Left lung (tissue), 10 donors: ENCODE results near the gene PHACTR1. TPM values are rescaled to one million over a fixed set of nuclear protein-coding genes. Genes with fewer than 3 reads are reported as not detected.
"Not testable (repeated sequence)": the region's sequence is repeated elsewhere in the genome, so short reads cannot be mapped to it uniquely, and the experiment has no call there.

Experiments used
- ATAC-seq: fragments of 200-7000 bp; cut with Tn5 transposase; one replicate; pipeline ENCODE4 v1.9.1; 2020; ENCODE audit warnings: moderate library complexity
- DNase-seq, 4 donors: peaks; one replicate each; pipeline ENCODE4 v3.0.0-alpha.2; 2013 to 2020
- H3K27ac ChIP-seq, 2 donors: fragments of 200-600 bp; sonication (generic) in 1 of 2; one replicate each; pipeline versions ENCODE4 v1.5.0 to v1.8.0; 2020 to 2021
- H3K27me3 ChIP-seq, 2 donors: fragments of 200-600 bp; sonication (generic) in 1 of 2; one replicate each; pipeline versions ENCODE4 v1.5.0 to v1.8.0; 2020 to 2021
- H3K36me3 ChIP-seq, 2 donors: fragments of 200-600 bp; sonication (generic) in 1 of 2; one replicate each; pipeline versions ENCODE4 v1.5.0 to v1.8.0; 2020 to 2021
- H3K4me1 ChIP-seq, 2 donors: fragments of 200-600 bp; one replicate each; pipeline ENCODE4 v1.8.0; 2021
- H3K4me3 ChIP-seq, 2 donors: fragments of 200-600 bp; sonication (generic) in 1 of 2; one replicate each; pipeline versions ENCODE4 v1.5.0 to v1.8.0; 2020 to 2021; ENCODE audit warnings: mild to moderate bottlenecking in 1 of 2
- H3K9me3 ChIP-seq, 2 donors: fragments of 200-600 bp; sonication (generic) in 1 of 2; one replicate each; pipeline versions ENCODE4 v1.5.0 to v1.8.0; 2020 to 2021
- CTCF ChIP-seq, 2 donors: fragments of 200-600 bp; sonication (generic) in 1 of 2; IDR thresholded peaks; one replicate each; pipeline versions ENCODE4 v1.5.0 to v1.8.0; 2021; ENCODE audit warnings: antibody characterized with exemption in 2 of 2
- intact Hi-C, 2 donors: fragments of 100-400 bp; cut with DNase I; formaldehyde crosslinking; loops; one replicate each; pipeline versions ENCODE4 v1.11.2 to v1.14.2; 2022
- polyA plus RNA-seq, 6 donors: library from polyadenylated mRNA; unstranded; fragments of 120-200 nt; gene quantifications; one replicate each; pipeline ENCODE4 v1.2.1, GENCODE V29; 2013; ENCODE audit not compliant: insufficient read length in 6 of 6
- total RNA-seq, 2 donors: library from RNA; stranded (reverse); fragmentation: NEBNext Ultra II Directional; extraction: Animal tissue kit (Norgen Biotek cat#: 25700); gene quantifications; one replicate each; pipeline ENCODE4 v1.2.1, GENCODE V29; 2021
- donor health status: DM: no; HTN: yes; CAD: no.
- donor health status: DM: no; HTN: no; CAD: no.

Gene PHACTR1
- total and polyA plus RNA-seq, 8 donors, result 12.1 to 53.3 (median 15.8) TPM

DNA sequence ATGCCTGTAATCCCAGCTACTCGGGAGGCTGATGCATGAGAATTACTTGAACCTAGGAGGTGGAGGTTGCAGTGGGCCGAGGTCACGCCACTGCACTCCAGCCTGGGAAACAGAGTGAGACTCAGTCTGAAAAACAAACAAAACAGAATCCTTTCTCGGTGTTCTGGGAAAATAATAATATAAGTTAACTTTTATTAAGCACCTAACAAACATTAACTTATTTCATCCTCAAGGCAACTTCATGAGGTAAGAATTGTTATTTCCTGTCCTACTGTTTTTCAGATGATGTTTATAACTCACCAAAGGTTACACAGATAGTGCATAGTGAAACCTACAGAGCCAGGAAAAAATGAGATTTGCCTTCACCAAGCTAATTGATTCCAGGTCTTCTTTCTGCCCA is 221.4 kb downstream of the PHACTR1 start:
- TF ChIP-seq CTCF (IDR thresholded peaks at IDR 0.05), result no peak
- DNase-seq (no peak), ATAC-seq (no peak)
- H3K4me3 ChIP-seq, result no peak overlapping the region
- H3K4me1 ChIP-seq, result peaks cover 0 to 7% of the 10 kb centered on the region in 2 donors
- H3K27me3 ChIP-seq, result no peaks in the 10 kb centered on the region
- no peaks in the 10 kb centered on the region for H3K9me3 ChIP-seq
- H3K36me3 ChIP-seq, result no peaks in the 10 kb centered on the region
- no peak overlapping the region for H3K27ac ChIP-seq
- intact Hi-C loops, result no loop called here

DNA sequence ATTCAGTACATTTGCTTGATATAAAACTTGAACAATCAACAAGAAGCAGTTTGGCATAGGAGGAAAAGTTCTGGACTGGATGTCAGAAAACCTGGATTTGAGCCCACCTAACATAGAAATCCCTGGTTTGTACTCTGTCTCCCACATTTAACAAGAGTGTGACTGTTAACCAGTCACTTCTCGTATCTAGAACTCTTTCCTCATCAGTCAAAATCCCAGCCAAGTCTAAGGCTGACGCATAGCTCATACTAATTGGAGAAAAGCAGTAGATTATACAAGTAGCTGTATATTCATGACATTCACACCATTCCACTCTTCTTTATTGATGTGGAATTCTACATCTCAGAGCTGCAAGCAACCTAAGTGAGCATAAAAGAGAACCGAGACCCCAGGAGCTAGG is 222.7 kb downstream of the PHACTR1 start:
- DNase-seq, result no peak
- intact Hi-C loops, result no loop called here
- no peak for TF ChIP-seq CTCF (IDR thresholded peaks at IDR 0.05)

GRCh38 chr6:12941422-12941821 is 224.9 kb downstream of the PHACTR1 start:
- Histone ChIP-seq H3K9me3 (no peaks in the 10 kb centered on the region), H3K4me3 (no peak overlapping the region), H3K36me3 (no peaks in the 10 kb centered on the region), H3K27ac (no peak overlapping the region), H3K4me1 (peaks cover 0 to 28% of the 10 kb centered on the region in 2 donors), H3K27me3 (no peaks in the 10 kb centered on the region)
- TF ChIP-seq CTCF (IDR thresholded peaks at IDR 0.05), result no peak
- ATAC-seq (peak; percentile 75), DNase-seq (no peak)
- intact Hi-C loops, result no loop called here

More for the DNA sequence above, 222.7 kb downstream of the PHACTR1 start:
- ATAC-seq, result no peak
- Histone ChIP-seq H3K4me1 (peaks cover 0 to 17% of the 10 kb centered on the region in 2 donors), H3K4me3 (no peak overlapping the region), H3K9me3 (no peaks in the 10 kb centered on the region), H3K27ac (no peak overlapping the region), H3K36me3 (no peaks in the 10 kb centered on the region), H3K27me3 (no peaks in the 10 kb centered on the region)

DNA sequence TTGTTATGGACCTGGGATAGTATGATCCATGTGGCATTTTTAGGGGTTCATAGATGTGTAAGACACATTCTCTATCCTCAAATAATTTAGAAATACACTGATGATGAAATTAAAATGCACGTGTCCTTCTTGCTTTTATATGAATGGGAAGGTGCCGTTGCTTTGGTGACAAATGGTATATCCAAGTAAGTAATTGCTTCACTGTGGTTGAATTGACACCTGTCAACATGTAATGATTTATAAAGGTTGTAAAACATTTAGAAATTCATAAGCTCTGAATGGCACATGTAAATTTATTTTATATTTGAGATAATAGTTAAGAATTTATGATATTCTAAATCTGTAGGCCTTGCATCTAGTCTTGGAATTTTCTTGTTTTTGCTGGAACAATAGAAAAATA is 227.0 kb downstream of the PHACTR1 start:
- H3K4me1 ChIP-seq, result peaks cover 0 to 32% of the 10 kb centered on the region in 2 donors
- intact Hi-C loops, result no loop called here

GRCh38 chr6:12944001-12944400 is 227.4 kb downstream of the PHACTR1 start:
- no peaks in the 10 kb centered on the region for H3K9me3 ChIP-seq
- no peaks in the 10 kb centered on the region for H3K36me3 ChIP-seq
- ATAC-seq, result no peak
- no peaks in the 10 kb centered on the region for H3K27me3 ChIP-seq
- no peak for DNase-seq
- intact Hi-C loops, result no loop called here
- no peak for TF ChIP-seq CTCF (IDR thresholded peaks at IDR 0.05)
- H3K27ac ChIP-seq, result no peak overlapping the region
- peaks cover 0 to 32% of the 10 kb centered on the region in 2 donors for H3K4me1 ChIP-seq
- no peak overlapping the region for H3K4me3 ChIP-seq

More for the DNA sequence above, 227.0 kb downstream of the PHACTR1 start:
- H3K4me3 ChIP-seq, result no peak overlapping the region
- ATAC-seq (no peak), DNase-seq (no peak)
- no peaks in the 10 kb centered on the region for H3K27me3 ChIP-seq
- TF ChIP-seq CTCF (IDR thresholded peaks at IDR 0.05), result no peak
- no peaks in the 10 kb centered on the region for H3K9me3 ChIP-seq
- H3K27ac ChIP-seq, result no peak overlapping the region
- H3K36me3 ChIP-seq, result no peaks in the 10 kb centered on the region

GRCh38 chr6:12944528-12944927 is 228.0 kb downstream of the PHACTR1 start:
- H3K27me3 ChIP-seq, H3K36me3 ChIP-seq, H3K27ac ChIP-seq, ATAC-seq, DNase-seq, H3K4me3 ChIP-seq, H3K9me3 ChIP-seq, intact Hi-C loops: not testable (repeated sequence)
- H3K4me1 ChIP-seq, result peaks cover 0 to 32% of the 10 kb centered on the region in 2 donors
